Astrocyte of the cerebellum (primary cell): ENCODE measurements around the gene SEPHS1.

Source experiments
- DNase-seq: peaks from one replicate; pipeline ENCODE4 v3.0.0-alpha.2; 2011; ENCODE audit warnings: low read depth
- H3K4me3 ChIP-seq: 2 replicates; pipeline ENCODE4 v1.5.1; 2011; ENCODE audit warnings: mild to moderate bottlenecking, low read depth, low read length, moderate library complexity
- CTCF ChIP-seq: IDR thresholded peaks from 2 replicates; pipeline ENCODE4 v1.5.1; 2012; ENCODE audit warnings: low read length, low read depth, moderate library complexity, mild to moderate bottlenecking; ENCODE audit errors: missing control alignments
- in situ Hi-C: cut with HindIII; loops from 2 replicates; pipeline ENCODE4 v1.10.0; 2017; ENCODE audit warnings: low sequenced_read_pairs

SEPHS1 gene

GRCh38 chr10:13311177-13311575, 36.9 kb downstream of the SEPHS1 start:
- no peak for TF ChIP-seq CTCF
- in situ Hi-C loops = no loop called here
- H3K4me3 ChIP-seq = no peak overlapping the region
- DNase-seq = no peak

- no peak for DNase-seq
- in situ Hi-C loops = no loop called here
- TF ChIP-seq CTCF = no peak
- H3K4me3 ChIP-seq = no peak overlapping the region
These were observed 37.4 kb downstream of the SEPHS1 start for GRCh38 chr10:13310518-13311176.

- DNase-seq = no peak
- H3K4me3 ChIP-seq = no peak overlapping the region
- TF ChIP-seq CTCF = no peak
- in situ Hi-C loops = no loop called here
These were observed 38.3 kb downstream of the SEPHS1 start for GRCh38 chr10:13309792-13310191.

- H3K4me3 ChIP-seq = no peak overlapping the region
- no peak for TF ChIP-seq CTCF
- no peak for DNase-seq
- in situ Hi-C loops = no loop called here
These were observed 40.0 kb downstream of the SEPHS1 start for GRCh38 chr10:13308096-13308495.

- in situ Hi-C loops = no loop called here
These were observed 42.0 kb downstream of the SEPHS1 start for GRCh38 chr10:13306103-13306502.

GRCh38 chr10:13302821-13303555, 45.1 kb downstream of the SEPHS1 start:
- H3K4me3 ChIP-seq = no peak overlapping the region
- in situ Hi-C loops = no loop called here
- TF ChIP-seq CTCF = no peak
- DNase-seq = no peak

More at GRCh38 chr10:13306103-13306502, 42.0 kb downstream of the SEPHS1 start:
- TF ChIP-seq CTCF = no peak
- H3K4me3 ChIP-seq = no peak overlapping the region
- no peak for DNase-seq
